Lower leg skin (tissue), 3 donors: ENCODE results near the gene HNRNPU.
"Not testable (repeated sequence)": the region's sequence is repeated elsewhere in the genome, so short reads cannot be mapped to it uniquely, and the experiment has no call there.

Source experiments
- CTCF ChIP-seq, 3 donors: fragments of 450-650 bp; IDR thresholded peaks; one replicate each; pipeline ENCODE4 v1.5.1; 2016; ENCODE audit warnings: antibody characterized with exemption in 3 of 3, mild to moderate bottlenecking in 3 of 3, moderate library complexity in 2 of 3
- POLR2A ChIP-seq, 2 donors: fragments of 450-650 bp; IDR thresholded peaks; one replicate each; pipeline ENCODE4 v1.6.1; 2016 to 2017; ENCODE audit warnings: antibody characterized with exemption in 2 of 2, mild to moderate bottlenecking in 1 of 2, moderate library complexity in 1 of 2

GRCh38 chr1:244833260-244833659 lies 31.1 kb downstream of the HNRNPU start:
- not testable (repeated sequence) for TF ChIP-seq POLR2A, CTCF (IDR thresholded peaks at IDR 0.05)
